HL-60/S4 treated with phorbol 12-myristate 13-acetate at 8.2 ng/mL for 4 days and 3 days (cell line): ENCODE results near the gene RIOK2.
"Not testable (repeated sequence)": the region's sequence is repeated elsewhere in the genome, so short reads cannot be mapped to it uniquely, and the experiment has no call there.

Source experiments
- in situ Hi-C: fragments of 300-500 bp; cut with MboI; formaldehyde crosslinking; loops from 2 replicates; pipeline ENCODE4 v1.15.0; 2022; ENCODE audit warnings: low sequenced_read_pairs

The RIOK2 gene

DNA sequence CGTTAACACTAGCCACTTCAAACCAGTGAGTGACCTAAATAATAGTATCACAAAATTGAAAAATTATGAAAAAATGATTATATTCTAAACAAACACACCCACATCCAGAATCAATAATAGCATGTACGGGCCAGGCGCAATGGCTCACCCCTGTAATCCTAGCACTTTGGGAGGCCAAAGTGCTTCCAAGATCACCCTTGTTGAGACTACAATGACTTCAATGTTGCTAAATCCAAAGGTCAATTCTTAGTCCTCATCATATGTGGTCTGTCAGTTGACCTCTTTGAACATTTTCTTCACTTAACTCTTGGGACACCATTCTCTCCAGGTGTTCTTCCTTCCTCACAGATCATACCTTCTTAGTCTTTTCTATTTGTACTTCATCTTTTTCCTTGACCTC, 11.3 kb downstream of the RIOK2 start:
- in situ Hi-C loops, result no loop called here

DNA sequence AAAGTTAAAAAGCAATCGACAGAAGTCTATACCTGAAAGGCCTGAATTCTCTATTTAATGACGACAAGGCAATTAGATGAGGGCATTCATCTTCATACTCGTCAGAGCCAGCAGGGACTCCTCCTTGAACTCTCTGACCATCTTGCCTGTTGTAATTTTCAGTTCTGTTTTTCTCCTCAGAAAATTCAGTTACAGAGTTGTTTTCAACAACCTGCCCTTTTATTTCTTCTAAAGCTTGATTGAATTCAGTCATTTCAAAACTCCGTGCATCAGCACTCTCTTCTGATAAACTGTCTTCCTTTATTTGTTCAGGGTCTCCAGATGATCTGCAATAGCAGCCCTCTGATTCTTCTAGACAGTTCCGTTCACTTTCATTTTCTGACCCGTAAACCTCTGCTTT, 15.6 kb downstream of the RIOK2 start:
- in situ Hi-C loops, result loop anchor here (10.0 kb wide), 1 partner anchor 423 kb away; no protein-coding TSS in a partner anchor

DNA sequence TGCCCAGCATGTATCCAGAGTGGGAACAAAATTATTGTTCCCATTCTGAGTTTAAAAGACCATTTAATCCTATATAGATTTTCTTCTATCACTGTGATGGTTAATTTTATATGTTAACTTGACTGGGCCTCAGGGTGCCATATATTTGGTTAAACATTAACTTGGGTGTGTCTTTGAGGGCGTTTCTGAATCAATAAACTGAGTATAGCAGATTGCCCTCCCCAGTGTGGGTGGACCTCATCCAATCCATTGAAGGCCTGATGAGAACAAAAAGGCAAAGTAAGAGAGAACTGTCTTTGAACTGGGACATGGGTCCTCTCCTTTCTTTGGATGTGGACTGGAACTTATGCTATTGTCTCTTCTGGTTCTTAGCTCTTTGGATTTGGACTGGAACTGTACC, 17.3 kb downstream of the RIOK2 start:
- in situ Hi-C loops, result loop anchor here (10.0 kb wide), 1 partner anchor 421 kb away; no protein-coding TSS in a partner anchor

DNA sequence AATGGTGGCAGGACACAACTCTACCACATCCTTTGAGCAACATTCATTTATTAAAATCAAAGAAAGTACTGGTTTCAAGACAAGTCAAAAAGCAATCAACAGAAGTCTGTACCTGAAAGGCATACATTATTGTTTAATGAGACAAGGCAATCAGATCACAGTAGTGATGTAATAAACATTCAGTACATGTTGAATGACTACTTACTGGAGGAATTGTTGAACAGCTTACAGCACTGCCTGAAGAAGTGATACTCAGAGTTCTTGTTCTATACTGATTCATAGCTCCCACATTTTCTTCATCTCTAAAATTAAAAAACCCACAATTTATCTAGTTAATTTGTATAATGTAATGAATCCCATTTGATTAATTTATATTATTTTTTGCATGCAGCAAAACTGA, 18.2 kb downstream of the RIOK2 start:
- in situ Hi-C loops, result loop anchor here (10.0 kb wide), 1 partner anchor 420 kb away; no protein-coding TSS in a partner anchor

DNA sequence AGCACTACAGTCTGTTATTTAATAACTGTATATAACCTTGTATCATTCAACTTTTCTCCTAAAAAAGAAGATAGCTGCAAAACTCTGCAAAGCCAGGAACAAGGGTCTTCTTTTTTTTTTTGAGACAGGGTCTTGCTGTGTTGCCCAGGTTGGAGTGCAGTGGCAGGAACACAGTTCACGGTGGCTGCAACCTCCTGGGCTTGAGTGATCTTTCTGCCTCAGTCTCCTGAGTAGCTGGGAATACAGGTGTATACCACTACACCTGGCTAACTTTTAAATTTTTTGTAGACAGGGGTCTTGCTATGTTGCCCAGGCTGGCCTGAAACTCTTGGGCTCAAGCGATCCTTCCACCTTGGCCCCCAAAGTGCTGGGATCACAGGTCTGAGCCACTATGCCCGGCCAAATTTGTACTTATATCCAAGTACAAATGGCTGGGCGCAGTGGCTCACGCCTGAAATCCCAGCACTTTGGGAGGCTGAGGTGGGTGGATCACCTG, 19.2 kb downstream of the RIOK2 start:
- in situ Hi-C loops, result loop anchor here (10.0 kb wide), 1 partner anchor 419 kb away; no protein-coding TSS in a partner anchor

DNA sequence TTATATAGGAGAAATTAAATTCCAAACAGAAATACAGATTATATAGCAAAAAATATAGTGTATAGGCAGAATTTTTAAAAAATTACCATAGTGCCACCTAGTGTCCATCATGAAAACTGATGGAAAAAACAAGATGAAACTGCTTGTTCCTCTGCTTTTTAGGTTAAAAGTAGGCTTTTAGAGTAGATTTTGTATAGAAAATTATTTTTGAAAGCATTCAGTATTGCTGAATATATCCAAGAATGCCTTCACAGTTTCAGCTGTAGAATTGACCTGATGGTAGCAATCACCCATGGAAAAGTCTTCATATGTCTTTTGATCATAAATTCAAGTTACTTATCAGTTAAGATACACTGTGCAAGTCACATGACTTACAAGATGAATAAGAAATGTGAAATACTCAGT, 19.7 kb downstream of the RIOK2 start:
- in situ Hi-C loops, result loop anchor here (10.0 kb wide), 1 partner anchor 419 kb away; no protein-coding TSS in a partner anchor

DNA sequence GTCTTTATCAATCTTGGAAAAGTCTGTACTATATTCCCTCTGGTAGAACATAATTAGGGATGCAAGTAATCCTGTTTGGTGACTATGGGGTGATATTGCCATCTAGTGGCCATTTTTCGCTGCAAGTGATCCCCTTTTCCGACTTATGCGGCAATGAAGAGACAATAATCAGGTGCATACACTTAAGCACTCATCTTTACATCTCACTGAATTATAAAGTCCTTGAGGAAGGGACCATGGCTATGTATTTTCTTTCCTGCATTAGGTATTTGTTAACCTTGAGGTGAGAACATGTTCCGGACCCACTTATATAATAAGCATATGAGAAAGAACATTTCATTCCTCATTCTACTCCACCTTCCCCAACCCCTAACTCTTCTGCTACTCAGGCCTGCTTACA, 21.0 kb downstream of the RIOK2 start:
- in situ Hi-C loops, result loop anchor here (10.0 kb wide), 1 partner anchor 417 kb away; no protein-coding TSS in a partner anchor

DNA sequence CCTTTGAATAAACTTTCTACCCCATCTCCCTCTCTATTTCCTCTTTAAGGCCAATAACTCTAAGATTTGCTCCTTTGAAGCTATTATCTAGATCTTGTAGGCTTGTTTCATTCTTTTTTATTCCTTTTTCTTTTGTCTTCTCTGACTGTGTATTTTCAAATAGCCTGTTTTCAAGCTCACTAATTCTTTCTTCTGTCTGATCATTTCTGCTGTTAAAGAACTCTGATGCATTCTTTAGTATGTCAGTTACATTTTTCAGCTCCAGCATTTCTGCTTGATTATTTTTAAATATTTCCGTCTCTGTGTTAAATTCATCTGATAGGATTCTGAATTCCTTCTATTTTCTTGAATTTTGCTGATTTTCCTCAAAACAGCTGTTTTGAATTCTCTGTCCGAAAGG, 25.4 kb downstream of the RIOK2 start:
- in situ Hi-C loops, result no loop called here

DNA sequence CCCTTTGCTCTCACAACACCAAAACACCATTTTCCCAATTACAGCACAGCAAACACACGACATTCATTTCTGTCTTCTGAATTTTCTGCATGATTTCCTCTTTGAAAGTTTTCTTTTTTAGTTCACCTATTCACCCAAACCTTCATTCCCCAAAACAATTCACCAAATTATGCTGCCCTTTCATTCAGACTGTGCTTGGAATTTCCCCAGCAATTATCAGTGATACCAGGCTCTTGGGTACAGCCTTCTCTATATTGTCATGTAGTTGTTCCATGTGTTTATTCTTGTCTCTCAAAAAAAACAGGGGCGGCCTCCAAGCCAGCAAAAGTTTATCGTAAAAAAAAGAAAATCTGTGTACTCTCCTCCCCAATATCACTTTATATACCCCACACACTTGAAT, 31.7 kb downstream of the RIOK2 start:
- in situ Hi-C loops, result no loop called here

DNA sequence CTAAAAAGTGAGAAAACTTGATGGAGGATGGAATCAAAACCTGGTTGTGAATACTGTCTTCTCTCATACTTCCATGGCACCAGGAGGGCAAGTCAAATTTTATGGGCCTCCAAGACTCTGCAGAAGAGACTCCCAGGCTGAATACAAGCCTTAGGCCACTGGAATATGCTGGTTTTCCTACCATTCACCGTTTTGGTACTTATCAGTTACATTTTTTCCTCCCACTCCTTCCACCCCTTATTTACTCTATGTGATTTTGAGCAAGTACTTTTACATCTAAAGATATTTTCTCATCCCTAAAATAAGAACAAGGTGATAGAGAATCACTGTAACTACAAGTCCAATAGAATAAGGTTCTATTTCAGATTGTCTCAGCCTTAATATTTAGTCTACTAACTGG, 32.6 kb downstream of the RIOK2 start:
- in situ Hi-C loops, result no loop called here

DNA sequence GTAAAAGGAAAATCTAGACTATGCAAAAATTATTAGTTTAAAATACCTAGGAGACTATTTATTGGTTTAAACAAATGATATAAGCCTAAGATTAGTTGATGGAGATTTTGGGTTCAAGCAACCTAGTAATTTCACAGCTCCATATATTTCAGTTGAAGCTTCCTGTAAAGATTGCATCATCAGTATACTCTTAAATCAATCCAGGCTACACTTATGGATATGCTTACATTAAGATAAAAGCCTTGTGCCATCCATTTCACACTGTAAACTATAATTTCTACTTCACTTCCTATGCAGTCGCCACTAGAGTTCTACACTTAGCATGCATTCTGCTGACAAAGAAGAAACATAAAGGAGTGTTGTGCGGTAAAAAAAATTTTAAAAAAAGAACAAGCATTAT, 33.3 kb downstream of the RIOK2 start:
- in situ Hi-C loops, result no loop called here

DNA sequence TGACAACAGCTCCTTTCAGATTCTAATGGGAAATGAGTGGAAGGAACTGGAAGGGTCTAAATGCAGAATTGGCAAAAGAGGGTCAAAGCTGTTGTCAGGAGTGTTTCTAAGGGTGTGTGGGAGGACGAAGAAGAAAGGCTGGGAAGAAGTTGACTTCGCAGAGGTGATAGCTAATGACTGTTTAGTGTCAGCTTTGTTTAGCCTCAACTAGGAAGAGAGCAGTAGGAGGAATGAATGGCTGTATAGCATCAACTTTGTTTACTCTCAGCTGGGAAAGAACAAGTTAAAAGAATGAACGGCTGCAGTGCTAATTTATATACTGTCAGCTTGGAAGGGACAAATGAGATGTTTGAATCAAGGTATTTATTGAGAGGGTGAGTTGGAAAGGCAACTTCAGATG, 34.8 kb downstream of the RIOK2 start:
- in situ Hi-C loops, result no loop called here

DNA sequence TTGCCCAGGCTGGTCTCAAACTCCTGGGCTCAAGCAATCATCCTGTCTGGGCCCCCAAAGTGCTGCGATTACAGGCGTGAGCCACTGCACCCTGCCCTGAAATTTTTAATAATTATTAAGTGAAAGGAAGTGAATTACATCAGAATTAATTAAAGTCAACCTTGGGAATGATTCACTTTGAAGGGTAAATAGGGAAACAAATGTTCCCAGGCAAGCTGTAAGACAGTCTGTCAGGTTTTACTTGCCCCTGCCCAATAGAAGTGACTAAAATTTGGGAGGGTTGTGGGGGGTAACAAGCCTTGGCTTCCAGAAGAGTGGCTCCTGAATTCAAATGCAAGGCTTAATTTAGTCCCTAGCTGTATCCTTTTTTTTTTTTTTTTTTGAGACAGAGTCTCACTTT, 39.3 kb downstream of the RIOK2 start:
- in situ Hi-C loops, result no loop called here

DNA sequence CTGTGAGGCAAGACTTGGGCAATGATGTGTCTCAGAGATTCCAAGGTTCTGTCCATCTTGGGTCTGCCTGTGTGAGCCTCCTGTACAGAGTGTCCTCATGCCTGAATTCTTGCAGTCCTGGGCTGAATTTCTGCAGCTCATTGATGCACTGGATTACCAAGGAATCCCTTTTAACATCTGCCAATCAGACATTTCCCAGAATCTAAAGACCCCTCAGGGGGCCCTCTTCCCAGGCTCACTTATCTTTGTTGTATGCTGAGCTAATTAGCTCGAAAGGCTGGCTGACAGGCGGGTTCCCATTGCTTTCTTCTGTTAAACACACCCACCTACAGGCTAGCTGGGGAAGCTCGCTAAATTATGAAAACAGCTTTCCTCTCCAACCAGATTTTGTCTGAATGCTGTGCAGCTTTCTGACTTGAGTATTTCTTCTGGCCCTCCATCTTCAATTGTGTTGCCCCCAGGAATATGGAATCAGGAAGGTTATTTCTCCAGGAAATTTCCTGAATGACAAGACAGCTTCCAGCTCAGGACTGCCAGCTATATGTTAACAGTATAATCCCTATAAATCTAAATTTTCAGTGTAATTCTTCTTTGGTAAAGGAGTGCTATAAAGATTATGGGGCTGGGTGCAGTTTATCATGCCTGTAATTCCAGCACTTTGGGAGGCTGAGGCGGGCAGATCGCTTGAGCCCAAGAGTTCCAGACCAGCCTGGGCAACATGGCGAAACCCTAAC, 40.4 kb downstream of the RIOK2 start, which contains the start of gene LIX1:
Gene LIX1 (minus strand): TSS at position 91 of the 734 bp plus-strand sequence. CDS start 35 bp downstream, at position 56.
- in situ Hi-C loops, result no loop called here

DNA sequence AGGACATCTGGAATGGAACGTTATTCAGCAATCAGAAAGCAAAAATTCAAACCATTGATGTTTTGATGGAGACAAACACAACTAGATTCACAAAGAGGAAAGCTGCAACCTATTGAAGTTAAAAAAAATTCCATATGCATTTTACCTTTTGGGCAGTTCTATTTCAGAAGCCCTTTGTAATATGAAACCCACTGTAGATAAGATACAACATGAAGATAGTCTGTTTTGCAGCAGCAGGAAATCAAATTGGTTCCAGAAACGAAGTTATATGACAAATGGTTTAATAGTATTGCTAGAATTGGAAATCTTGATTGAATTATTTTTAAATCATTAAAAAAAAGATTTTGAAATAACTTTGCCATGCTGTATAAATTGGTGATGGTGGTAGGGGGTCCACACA, 41.5 kb downstream of the RIOK2 start:
- in situ Hi-C loops, result no loop called here

DNA sequence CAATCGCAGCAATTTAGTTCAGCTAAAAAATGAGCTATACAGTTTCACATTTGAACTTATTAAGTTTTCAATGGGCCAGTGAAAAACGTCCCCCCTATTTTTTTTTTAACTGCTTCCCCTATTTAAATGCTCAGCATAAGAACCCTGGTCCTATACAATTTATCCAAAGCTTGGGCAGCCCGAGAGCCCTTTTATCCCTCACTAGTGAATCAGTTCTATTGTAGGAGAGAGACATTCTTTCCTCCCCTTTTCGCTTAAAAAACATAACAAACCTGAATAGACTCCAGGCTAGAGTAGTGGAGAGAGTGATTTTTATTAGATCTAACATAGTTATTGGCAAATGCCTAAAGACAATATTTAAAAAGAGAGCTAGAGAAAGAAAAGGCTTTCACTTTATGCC, 42.0 kb downstream of the RIOK2 start:
- in situ Hi-C loops, result no loop called here

DNA sequence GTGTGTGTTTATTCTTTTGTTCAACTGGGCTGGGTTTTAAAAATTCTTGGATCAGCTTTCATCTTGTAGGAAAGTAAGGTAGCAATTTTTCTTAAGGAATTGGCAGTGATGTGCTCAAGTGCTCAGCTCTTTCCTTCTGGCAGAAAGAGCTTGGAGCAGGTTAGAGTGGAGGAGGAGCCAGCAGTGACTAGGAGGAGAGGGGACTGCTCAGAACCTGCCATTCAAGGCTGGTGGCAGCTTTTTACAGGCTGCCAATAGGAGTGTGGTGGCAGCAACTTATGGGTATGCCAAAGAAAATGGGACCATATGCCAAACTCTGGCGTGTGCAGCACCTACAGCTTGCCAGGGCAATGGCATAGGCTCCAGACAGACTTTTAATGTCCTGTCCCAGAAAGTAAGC, 42.8 kb downstream of the RIOK2 start:
- in situ Hi-C loops, result not testable (repeated sequence)

DNA sequence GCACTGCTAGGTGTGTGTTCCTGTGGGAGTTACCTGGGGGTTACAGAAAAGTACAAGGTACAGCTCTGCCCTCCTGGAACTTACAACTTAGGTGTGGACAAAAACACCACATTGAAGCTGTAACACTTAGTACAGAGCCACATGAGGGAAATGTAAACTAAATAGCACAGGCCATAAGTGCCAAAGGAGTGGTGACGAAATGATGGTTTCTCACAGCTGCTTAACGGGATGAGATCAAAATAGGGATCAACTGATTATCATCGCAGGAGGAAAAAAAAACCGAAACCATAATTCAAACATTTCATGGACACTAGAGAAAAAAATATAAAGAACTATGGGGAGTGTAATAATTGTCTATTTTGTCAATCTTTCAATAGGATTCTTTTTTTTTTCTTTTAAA, 46.6 kb downstream of the RIOK2 start:
- in situ Hi-C loops, result no loop called here

DNA sequence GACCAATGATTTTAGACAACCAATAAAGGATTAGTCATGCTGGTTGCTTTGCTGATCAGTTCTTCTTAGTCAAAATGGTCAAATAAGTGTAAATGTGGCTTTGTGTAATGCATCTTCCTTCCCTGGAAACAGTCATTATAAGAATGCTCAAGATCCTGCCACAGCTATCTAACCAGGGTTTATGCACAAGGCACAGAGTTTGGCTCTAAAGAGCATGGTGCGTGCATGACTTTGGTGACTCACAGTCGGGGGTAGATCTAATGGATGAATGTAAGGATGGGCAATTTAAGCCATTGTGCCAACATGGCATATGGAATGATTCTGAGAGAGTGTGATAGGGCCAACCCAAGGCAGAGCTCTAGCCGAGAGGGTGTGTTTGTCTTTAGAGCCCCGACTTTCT, 47.2 kb downstream of the RIOK2 start:
- in situ Hi-C loops, result no loop called here

DNA sequence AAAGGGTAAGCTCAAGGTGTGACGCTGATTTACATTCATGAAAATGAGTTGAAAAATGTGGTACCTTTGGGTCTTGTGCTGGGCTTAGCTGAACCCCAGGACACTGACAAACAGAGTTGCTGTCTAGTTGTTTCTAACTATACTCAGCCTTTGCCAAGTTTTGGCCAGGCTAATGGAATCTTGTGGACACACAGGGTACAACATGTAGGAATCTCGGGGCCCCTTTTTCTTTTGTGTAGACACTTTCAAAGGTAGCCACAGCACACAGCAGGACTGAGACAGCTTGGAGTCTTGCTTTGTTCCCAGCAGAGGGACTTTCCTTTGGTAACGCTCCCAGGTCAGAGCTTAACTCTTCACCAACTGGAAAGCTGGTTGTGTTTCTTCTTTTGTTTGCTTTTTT, 48.4 kb downstream of the RIOK2 start:
- in situ Hi-C loops, result no loop called here

DNA sequence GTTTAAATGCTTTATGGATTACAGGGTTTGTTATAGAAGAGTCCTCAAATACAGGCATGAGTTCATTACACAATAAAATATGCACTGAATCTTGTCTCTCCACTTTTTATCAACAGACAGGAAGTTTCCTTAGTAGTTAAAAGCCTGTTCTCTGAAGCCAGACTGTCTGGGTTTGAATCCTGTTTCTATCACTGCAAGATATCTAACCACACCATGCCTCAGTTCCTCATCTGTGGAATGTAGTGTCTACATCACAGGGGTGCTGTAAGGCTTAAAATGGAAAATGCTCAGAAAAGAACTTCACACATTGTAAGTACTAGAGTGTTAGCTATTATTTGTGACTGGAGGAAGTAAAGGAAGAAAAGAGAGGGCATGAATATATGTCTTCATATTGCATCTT, 49.9 kb downstream of the RIOK2 start:
- in situ Hi-C loops, result no loop called here

DNA sequence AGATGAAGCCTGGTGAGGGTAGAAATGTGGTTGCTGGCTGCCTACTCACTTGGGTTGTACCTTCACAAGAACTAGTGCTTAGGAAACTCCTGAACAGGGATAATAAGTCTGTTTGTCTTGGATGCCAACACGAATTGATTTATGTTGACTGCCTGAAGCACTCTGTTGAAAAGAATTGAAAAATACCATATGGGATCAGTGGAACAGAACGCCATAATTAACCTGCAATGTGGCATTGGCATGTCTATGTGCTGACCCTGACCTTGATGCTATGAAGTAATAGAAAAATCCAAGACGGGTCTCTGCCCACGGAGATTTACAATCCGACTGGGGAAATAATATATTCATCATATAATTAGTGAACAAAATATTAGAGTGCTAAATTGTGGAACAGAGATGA, 51.1 kb downstream of the RIOK2 start:
- in situ Hi-C loops, result no loop called here
